ENCODE measurements around the gene AMPD2. TPM values are rescaled to one million over a fixed set of nuclear protein-coding genes. Genes with fewer than 3 reads are reported as not detected.

AMPD2 gene
- total RNA-seq, 1 donor from 2014 or later, result 38.5 TPM

DNA sequence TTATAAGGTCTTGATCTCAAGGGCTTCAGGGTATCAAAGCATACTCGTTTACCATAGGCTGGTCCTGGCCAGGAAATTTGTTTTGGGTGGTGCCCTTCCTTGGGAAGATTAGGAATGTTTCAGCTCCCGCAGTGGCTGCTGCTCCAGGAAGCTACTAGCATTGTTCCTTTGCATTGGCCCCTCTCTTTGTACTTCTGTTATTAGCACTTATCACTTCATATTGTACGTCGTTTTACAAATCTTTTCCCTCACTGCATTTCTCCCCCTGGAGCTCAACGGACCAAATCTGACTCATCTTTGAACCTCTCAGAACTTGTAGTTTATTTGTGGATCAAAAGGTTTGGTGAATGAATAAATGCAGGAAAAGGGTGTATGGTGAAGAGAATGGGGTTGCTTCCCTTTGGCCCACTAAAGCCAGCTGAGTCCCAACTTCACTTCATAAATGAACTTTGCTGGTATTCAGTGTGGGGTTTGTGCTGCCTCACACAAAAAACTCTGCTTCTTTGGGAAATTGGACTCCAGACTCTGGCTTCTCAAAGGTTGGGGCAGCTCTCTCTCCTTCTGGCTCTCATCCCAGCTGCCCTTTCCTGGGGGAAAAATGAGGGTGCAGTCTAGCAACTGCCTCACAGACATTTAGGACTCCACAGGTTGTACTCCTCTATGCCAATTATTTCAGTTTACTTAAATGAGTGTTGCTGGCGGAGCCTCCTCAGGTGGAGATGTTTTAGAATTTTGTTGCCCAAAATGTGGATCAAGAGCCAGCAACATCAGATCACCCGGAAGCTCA is 6.1 kb upstream of the AMPD2 start:
- Histone ChIP-seq H3K9me3 (no peaks in the 10 kb centered on the region), H3K27ac (no peak overlapping the region), H3K4me3 (no peak overlapping the region), H3K36me3 (no peaks in the 10 kb centered on the region), H3K4me1 (peaks cover under 1% of the 10 kb centered on the region), H3K27me3 (no peaks in the 10 kb centered on the region)
- intact Hi-C loops (cut with DNase I), result no loop called here
- TF ChIP-seq POLR2AphosphoS5 (IDR thresholded peaks at IDR 0.05; ENCODE audit: insufficient read depth in 1 of 2, low read depth in 1 of 2) (no peak), POLR2A (IDR thresholded peaks at IDR 0.05) (no peak)
- TF ChIP-seq, protein P1, sequence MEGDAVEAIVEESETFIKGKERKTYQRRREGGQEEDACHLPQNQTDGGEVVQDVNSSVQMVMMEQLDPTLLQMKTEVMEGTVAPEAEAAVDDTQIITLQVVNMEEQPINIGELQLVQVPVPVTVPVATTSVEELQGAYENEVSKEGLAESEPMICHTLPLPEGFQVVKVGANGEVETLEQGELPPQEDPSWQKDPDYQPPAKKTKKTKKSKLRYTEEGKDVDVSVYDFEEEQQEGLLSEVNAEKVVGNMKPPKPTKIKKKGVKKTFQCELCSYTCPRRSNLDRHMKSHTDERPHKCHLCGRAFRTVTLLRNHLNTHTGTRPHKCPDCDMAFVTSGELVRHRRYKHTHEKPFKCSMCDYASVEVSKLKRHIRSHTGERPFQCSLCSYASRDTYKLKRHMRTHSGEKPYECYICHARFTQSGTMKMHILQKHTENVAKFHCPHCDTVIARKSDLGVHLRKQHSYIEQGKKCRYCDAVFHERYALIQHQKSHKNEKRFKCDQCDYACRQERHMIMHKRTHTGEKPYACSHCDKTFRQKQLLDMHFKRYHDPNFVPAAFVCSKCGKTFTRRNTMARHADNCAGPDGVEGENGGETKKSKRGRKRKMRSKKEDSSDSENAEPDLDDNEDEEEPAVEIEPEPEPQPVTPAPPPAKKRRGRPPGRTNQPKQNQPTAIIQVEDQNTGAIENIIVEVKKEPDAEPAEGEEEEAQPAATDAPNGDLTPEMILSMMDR (IDR thresholded peaks at IDR 0.05), result no peak
- no peak for DNase-seq (ENCODE audit: extremely low spot score in 2 of 2)

DNA sequence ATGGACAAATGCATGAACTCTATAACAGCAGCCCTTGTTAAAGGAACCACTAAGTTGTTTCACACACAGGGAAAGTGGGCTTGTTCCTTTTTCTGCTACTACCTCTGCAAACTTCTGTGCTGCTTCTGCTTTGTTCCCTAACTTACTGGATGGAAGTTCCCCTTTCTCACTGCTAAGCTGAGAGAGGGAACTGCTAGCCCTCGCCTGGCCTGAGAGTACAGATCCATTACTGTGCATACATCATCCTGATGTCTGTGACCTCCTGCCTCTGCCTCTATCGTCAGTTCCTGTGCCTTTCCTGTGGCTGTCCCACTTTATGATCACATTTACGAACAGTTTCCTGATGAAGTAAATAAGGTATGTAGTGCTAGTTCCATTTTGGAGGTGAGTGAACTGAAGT is 3.8 kb upstream of the AMPD2 start:
- Histone ChIP-seq H3K27ac (no peak overlapping the region), H3K9me3 (no peaks in the 10 kb centered on the region), H3K4me3 (no peak overlapping the region), H3K27me3 (no peaks in the 10 kb centered on the region), H3K4me1 (peaks cover 10% of the 10 kb centered on the region), H3K36me3 (no peaks in the 10 kb centered on the region)
- no peak for DNase-seq (ENCODE audit: extremely low spot score in 2 of 2)
- intact Hi-C loops (cut with DNase I), result no loop called here
- TF ChIP-seq, protein P1 (IDR thresholded peaks at IDR 0.05), result no peak
- TF ChIP-seq POLR2A (IDR thresholded peaks at IDR 0.05) (no peak), POLR2AphosphoS5 (IDR thresholded peaks at IDR 0.05; ENCODE audit: insufficient read depth in 1 of 2, low read depth in 1 of 2) (no peak)

DNA sequence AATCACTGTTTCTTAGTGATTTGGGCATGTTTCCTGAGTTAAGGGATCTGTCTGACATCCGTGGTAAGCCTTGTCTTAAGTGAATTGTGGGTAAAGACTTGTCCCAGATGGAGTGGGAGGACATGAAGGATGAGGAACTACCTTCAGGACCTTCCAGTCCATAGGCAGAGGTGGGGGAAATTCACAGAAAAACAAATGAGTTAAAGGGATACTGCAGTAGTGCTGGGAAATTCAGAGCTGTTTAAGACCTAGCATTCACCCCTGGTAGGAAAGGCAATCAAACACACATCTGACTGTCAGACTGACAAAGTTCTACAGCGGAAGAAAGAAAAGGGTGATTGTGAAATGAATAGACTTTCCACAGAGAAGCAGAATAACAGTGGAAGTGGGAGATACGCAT is 3.2 kb upstream of the AMPD2 start:
- Histone ChIP-seq H3K4me3 (no peak overlapping the region), H3K4me1 (peaks cover 14% of the 10 kb centered on the region), H3K27ac (no peak overlapping the region), H3K36me3 (no peaks in the 10 kb centered on the region), H3K9me3 (no peaks in the 10 kb centered on the region), H3K27me3 (no peaks in the 10 kb centered on the region)
- DNase-seq (ENCODE audit: extremely low spot score in 2 of 2), result no peak
- intact Hi-C loops (cut with DNase I), result no loop called here
- no peak for TF ChIP-seq POLR2AphosphoS5 (IDR thresholded peaks at IDR 0.05; ENCODE audit: insufficient read depth in 1 of 2, low read depth in 1 of 2)
- TF ChIP-seq, protein P1 (IDR thresholded peaks at IDR 0.05), result no peak
- no peak for TF ChIP-seq POLR2A (IDR thresholded peaks at IDR 0.05)

DNA sequence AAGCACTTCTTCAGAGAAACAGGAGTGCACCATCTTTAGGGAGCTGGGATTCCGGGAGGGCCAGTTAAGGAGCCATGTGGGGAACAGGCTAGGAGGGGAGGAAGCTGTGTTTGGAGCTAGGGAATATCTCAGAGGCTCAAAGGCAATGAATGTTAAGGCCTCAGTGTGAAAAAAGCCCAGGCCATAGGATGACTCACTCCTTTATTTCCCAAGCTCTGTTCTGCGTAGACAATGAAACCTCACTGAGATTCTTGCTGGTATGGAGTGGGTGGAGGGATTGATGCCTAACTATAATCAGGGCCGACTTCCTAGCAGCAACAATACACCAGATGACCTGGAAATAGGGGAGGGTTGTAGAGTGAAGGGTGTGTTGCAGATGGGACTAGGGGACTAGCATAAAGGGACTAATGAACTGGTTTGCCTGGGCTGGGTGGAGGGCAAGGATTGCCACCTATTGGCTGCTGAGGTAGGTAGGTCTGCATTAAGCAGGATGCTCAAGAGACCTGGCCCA is 2.3 kb upstream of the AMPD2 start:
- H3K27me3 ChIP-seq, result no peaks in the 10 kb centered on the region
- TF ChIP-seq POLR2AphosphoS5 (IDR thresholded peaks at IDR 0.05; ENCODE audit: insufficient read depth in 1 of 2, low read depth in 1 of 2), result no peak
- no peak for TF ChIP-seq POLR2A (IDR thresholded peaks at IDR 0.05)
- TF ChIP-seq, protein P1 (IDR thresholded peaks at IDR 0.05), result no peak
- no peak for DNase-seq (ENCODE audit: extremely low spot score in 2 of 2)
- intact Hi-C loops (cut with DNase I), result no loop called here
- no peaks in the 10 kb centered on the region for H3K9me3 ChIP-seq
- H3K27ac ChIP-seq, result no peak overlapping the region
- H3K4me3 ChIP-seq, result no peak overlapping the region
- H3K36me3 ChIP-seq, result no peaks in the 10 kb centered on the region
- peaks cover 24% of the 10 kb centered on the region for H3K4me1 ChIP-seq

Measured in vagina (tissue), 2 donors.